Measurements from ENCODE around the gene FOXE1.

The FOXE1 gene

GRCh38 chr9:97853056-97853843 is at the start of gene FOXE1:
Gene FOXE1 (plus strand): TSS chr9:97853226. CDS start chr9:97853915, 689 bp downstream.
- no peak for FAIRE-seq

- no peak for FAIRE-seq
Measured at GRCh38 chr9:97804059-97804365, 49.0 kb upstream of the FOXE1 start.

GRCh38 chr9:97806721-97807120 is 46.3 kb upstream of the FOXE1 start:
- no peak for FAIRE-seq

- FAIRE-seq: no peak
Measured at GRCh38 chr9:97807681-97808080, 45.3 kb upstream of the FOXE1 start.

- FAIRE-seq: no peak
Measured at GRCh38 chr9:97808415-97808814, 44.6 kb upstream of the FOXE1 start.

GRCh38 chr9:97808972-97809371 is 44.1 kb upstream of the FOXE1 start:
- FAIRE-seq: no peak

GRCh38 chr9:97809666-97810344 is 43.2 kb upstream of the FOXE1 start:
- FAIRE-seq: no peak

GRCh38 chr9:97811533-97812246 is 41.3 kb upstream of the FOXE1 start:
- FAIRE-seq: no peak

GRCh38 chr9:97812247-97812543 is 40.8 kb upstream of the FOXE1 start:
- FAIRE-seq: no peak

GRCh38 chr9:97813072-97813471 is 40.0 kb upstream of the FOXE1 start:
- no peak for FAIRE-seq

GRCh38 chr9:97819735-97820134 is 33.3 kb upstream of the FOXE1 start:
- FAIRE-seq: no peak

GRCh38 chr9:97820373-97820772 is 32.7 kb upstream of the FOXE1 start:
- FAIRE-seq: no peak

- FAIRE-seq: no peak
Measured at GRCh38 chr9:97830884-97831829, 21.9 kb upstream of the FOXE1 start.

GRCh38 chr9:97831843-97832636 is 21.0 kb upstream of the FOXE1 start:
- FAIRE-seq: no peak

GRCh38 chr9:97840521-97840920 is 12.5 kb upstream of the FOXE1 start:
- FAIRE-seq: no peak

- FAIRE-seq: no peak
Measured at GRCh38 chr9:97842960-97843359, 10.1 kb upstream of the FOXE1 start.

- no peak for FAIRE-seq
Measured at GRCh38 chr9:97845130-97845529, 7.9 kb upstream of the FOXE1 start.

GRCh38 chr9:97845763-97846162 is 7.3 kb upstream of the FOXE1 start:
- FAIRE-seq: no peak

- FAIRE-seq: no peak
Measured at GRCh38 chr9:97846347-97846746, 6.7 kb upstream of the FOXE1 start.

- no peak for FAIRE-seq
Measured at GRCh38 chr9:97847474-97848214, 5.4 kb upstream of the FOXE1 start.

- FAIRE-seq: no peak
Measured at GRCh38 chr9:97848215-97848479, 4.9 kb upstream of the FOXE1 start.
